HEK293T (cell line): Measurements from ENCODE around the gene CRYL1.
A peak's percentile ranks its signal among the peaks of the same experiment; 100 is the strongest.

Source experiments
- CTCF ChIA-PET: fragments of 350-600 bp; formaldehyde crosslinking; extraction: SDS; loops from one replicate; lab custom pipeline; 2021; ENCODE audit warnings: antibody characterized with exemption, inconsistent platforms; lab: Yijun Ruan, JAX
- POLR2A ChIA-PET: fragments of 350-600 bp; formaldehyde crosslinking; extraction: SDS; loops from one replicate; lab custom pipeline; 2020; ENCODE audit warnings: antibody characterized with exemption, inconsistent platforms; lab: Yijun Ruan, JAX
- DNase-seq: peaks from one replicate; pipeline ENCODE4 v3.0.0; 2012; ENCODE audit warnings: mixed read lengths; ENCODE audit errors: extremely low spot score
- ARNT ChIP-seq: fragments of 450-650 bp; IDR thresholded peaks from 2 replicates; pipeline ENCODE4 v1.6.1; 2017; ENCODE audit warnings: mild to moderate bottlenecking
- BHLHE40 ChIP-seq: fragments of 450-650 bp; IDR thresholded peaks from 2 replicates; pipeline ENCODE4 v1.6.1; 2016; ENCODE audit warnings: mild to moderate bottlenecking, moderate library complexity, borderline replicate concordance
- CTBP1 ChIP-seq: fragments of 450-650 bp; IDR thresholded peaks from 2 replicates; pipeline ENCODE4 v1.6.1; 2016; ENCODE audit warnings: borderline replicate concordance
- ELF4 ChIP-seq: fragments of 450-650 bp; IDR thresholded peaks from 2 replicates; pipeline ENCODE4 v1.6.1; 2017; ENCODE audit warnings: antibody characterized with exemption
- FOXA1 ChIP-seq: fragments of 450-650 bp; IDR thresholded peaks from 2 replicates; pipeline ENCODE4 v1.6.1; 2016; ENCODE audit warnings: mild to moderate bottlenecking
- FOXK2 ChIP-seq: fragments of 450-650 bp; IDR thresholded peaks from 2 replicates; pipeline ENCODE4 v1.6.1; 2016; ENCODE audit warnings: mild to moderate bottlenecking
- FOXM1 ChIP-seq: fragments of 450-650 bp; IDR thresholded peaks from 2 replicates; pipeline ENCODE4 v1.6.1; 2017; ENCODE audit warnings: mild to moderate bottlenecking, borderline replicate concordance
- HDGF ChIP-seq: fragments of 450-650 bp; IDR thresholded peaks from 2 replicates; pipeline ENCODE4 v1.6.1; 2017; ENCODE audit warnings: antibody characterized with exemption, borderline replicate concordance
- L3MBTL2 ChIP-seq: fragments of 450-650 bp; conservative IDR thresholded peaks from 2 replicates; pipeline ENCODE4 v1.6.1; 2016; ENCODE audit warnings: mild to moderate bottlenecking
- LEF1 ChIP-seq: fragments of 450-650 bp; IDR thresholded peaks from 2 replicates; pipeline ENCODE4 v1.6.1; 2017; ENCODE audit warnings: mild to moderate bottlenecking, borderline replicate concordance
- NFRKB ChIP-seq: fragments of 450-650 bp; IDR thresholded peaks from 2 replicates; pipeline ENCODE4 v1.6.1; 2016; ENCODE audit warnings: mild to moderate bottlenecking, moderate library complexity
- SP1 ChIP-seq: fragments of 450-650 bp; IDR thresholded peaks from 2 replicates; pipeline ENCODE4 v1.6.1; 2017
- SUZ12 ChIP-seq: fragments of 450-650 bp; IDR thresholded peaks from 2 replicates; pipeline ENCODE4 v1.6.1; 2016; ENCODE audit warnings: mild to moderate bottlenecking
- TARDBP ChIP-seq: fragments of 450-650 bp; IDR thresholded peaks from 2 replicates; pipeline ENCODE4 v1.6.1; 2016
- ZNF384 ChIP-seq: fragments of 450-650 bp; IDR thresholded peaks from 2 replicates; pipeline ENCODE4 v1.6.1; 2016
- TF ChIP-seq, protein P1 (sequence below): fragments of 450-650 bp; IDR thresholded peaks from 2 replicates; pipeline ENCODE4 v1.6.1; 2016

Gene CRYL1

DNA sequence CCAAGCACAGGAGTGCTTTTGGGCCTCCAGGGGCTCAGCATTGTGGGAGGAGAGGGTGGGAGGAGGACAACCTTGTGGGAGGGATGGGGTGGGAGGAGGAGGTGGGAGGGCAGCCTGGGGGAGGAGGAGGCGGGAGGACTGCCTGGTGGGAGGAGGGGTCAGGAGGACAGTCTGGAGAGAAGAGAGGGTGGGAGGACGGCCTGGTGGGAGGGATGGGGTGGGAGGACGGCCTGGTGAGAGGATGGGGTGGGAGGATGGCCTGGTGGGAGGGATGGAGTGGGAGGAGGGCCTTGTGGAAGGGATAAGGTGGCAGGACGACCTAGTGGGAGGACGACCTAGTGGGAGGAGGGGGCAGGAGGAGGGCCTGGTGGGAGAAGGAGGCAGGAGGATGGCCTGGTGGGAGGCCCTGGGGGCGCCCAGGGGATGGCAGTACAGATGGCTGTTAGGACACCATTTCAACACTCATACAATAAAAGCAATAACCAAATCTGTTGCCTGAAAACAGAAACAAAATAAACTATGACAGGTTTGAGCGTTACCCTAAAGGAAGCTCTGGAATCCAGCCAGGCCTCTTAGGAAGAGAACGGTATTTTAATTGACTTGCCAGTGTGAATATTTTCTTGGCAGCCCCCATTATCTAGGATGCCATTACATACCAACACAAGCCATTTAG, 63.7 kb downstream of the CRYL1 start:
- CTCF ChIA-PET, result interaction anchor here (0.7 to 0.9 kb wide), 2 partner anchors 9 to 267 kb away, joined by 3 to 6 read pairs; no protein-coding TSS in a partner anchor
- no peak for DNase-seq
- POLR2A ChIA-PET, result no interaction called here
- TF ChIP-seq BHLHE40 (no peak), CTBP1 (no peak), TARDBP (no peak), L3MBTL2 (no peak), ARNT (no peak)
- TF ChIP-seq, protein P1, sequence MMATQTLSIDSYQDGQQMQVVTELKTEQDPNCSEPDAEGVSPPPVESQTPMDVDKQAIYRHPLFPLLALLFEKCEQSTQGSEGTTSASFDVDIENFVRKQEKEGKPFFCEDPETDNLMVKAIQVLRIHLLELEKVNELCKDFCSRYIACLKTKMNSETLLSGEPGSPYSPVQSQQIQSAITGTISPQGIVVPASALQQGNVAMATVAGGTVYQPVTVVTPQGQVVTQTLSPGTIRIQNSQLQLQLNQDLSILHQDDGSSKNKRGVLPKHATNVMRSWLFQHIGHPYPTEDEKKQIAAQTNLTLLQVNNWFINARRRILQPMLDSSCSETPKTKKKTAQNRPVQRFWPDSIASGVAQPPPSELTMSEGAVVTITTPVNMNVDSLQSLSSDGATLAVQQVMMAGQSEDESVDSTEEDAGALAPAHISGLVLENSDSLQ, result no peak

DNA sequence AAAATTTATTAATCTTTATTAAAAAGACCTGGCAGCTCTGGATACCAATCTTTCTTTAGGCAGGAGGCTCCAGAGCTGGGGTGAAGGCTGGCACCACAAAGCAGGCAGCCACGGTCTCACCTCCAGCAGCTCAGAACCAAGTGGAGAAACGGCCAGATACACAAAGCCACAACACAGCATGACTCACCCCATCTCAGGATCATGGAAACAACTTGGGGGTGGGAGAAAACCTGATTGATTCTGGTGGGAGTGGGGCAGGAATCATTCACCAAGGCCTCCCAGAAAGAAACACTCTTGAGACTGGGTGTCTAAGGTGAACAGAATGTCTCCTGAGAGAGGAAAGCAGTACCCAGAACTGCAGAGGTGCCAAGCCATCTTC, 64.2 kb downstream of the CRYL1 start:
- no peak for TF ChIP-seq SUZ12
- TF ChIP-seq CTBP1, result no peak
- no peak for TF ChIP-seq ELF4
- no peak for TF ChIP-seq L3MBTL2
- TF ChIP-seq ARNT, result no peak
- no peak for TF ChIP-seq HDGF
- no peak for TF ChIP-seq LEF1
- no peak for TF ChIP-seq FOXA1
- no peak for TF ChIP-seq NFRKB
- no peak for TF ChIP-seq FOXM1
- no peak for TF ChIP-seq TARDBP
- no peak for TF ChIP-seq SP1
- TF ChIP-seq, protein P1, result no peak
- CTCF ChIA-PET, result interaction anchor here (0.7 to 0.9 kb wide), 2 partner anchors 9 to 267 kb away, joined by 3 to 6 read pairs; no protein-coding TSS in a partner anchor
- POLR2A ChIA-PET, result no interaction called here
- no peak for DNase-seq

DNA sequence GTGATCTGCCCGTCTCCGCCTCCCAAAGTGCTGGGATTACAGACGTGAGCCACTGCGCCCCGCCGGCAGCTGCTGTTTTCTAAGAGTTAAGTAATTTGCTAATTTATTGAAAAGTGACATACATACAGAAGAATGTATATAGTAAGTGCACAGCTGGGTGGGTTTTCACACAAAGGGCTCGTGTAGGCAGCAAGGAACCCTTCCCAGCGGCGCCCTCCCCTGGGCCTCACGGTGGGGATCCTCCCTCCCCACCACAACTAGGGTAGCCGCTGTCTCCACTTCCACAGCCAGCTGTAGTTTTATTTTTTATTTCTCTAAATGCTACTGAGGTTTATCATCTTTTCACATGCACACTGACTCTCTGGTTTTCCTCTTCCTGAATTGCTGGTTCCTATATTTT, 64.9 kb downstream of the CRYL1 start:
- no peak for TF ChIP-seq LEF1
- no peak for TF ChIP-seq L3MBTL2
- no peak for TF ChIP-seq CTBP1
- TF ChIP-seq, protein P1, result no peak
- TF ChIP-seq BHLHE40, result no peak
- TF ChIP-seq TARDBP, result no peak
- TF ChIP-seq SUZ12, result no peak
- no peak for TF ChIP-seq HDGF
- TF ChIP-seq NFRKB, result no peak
- TF ChIP-seq FOXM1, result no peak
- TF ChIP-seq ZNF384, result no peak
- TF ChIP-seq FOXA1, result no peak
- TF ChIP-seq FOXK2, result no peak
- no peak for TF ChIP-seq SP1
- TF ChIP-seq ARNT, result no peak
- no peak for TF ChIP-seq ELF4
- ChIA-PET POLR2A (no interaction called here), CTCF (interaction anchor here (0.9 kb wide), 1 partner anchor 10 kb away, joined by 6 read pairs; no protein-coding TSS in a partner anchor)
- DNase-seq, result peak; percentile 10

DNA sequence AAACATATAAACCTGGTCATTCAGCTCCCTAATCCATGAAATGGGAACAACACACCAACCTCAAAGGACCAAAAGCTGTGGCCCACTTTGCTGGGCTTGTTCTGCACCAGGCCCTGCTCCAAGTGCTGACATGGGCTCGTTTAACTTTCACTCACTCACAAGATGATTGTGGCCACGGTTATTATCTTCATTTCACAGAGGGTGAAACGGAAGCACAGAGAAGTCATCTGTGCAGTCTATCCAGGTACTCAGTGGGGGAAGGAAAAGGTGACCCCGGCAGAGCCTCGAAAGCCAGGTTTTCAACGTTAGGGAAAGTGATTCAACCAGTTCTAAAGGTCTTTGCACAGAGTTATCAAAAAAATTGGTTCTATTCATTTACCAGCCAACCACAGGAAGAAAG, 68.0 kb downstream of the CRYL1 start:
- POLR2A ChIA-PET, result no interaction called here
- DNase-seq, result no peak
- TF ChIP-seq NFRKB, result no peak
- CTCF ChIA-PET, result no interaction called here

DNA sequence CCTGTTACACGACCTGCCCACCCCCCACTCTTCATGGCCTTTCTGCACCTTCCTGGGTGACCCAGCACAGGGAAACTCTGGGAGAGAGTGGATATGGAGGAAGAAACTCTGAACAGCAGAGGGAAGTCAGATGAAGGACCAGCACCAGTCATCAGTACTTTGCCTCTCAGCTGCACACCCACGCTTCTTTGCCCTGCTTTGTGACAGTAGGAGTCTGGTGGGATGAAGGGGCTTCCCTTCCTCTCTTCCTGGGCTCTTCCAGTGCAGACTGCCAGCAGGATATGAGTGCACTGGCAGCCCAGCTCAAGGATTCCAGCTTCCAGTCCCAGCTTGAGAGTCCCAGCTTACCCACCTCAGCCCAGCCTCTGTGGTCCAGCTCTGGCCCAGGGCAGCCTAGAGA, 68.9 kb downstream of the CRYL1 start:
- POLR2A ChIA-PET, result no interaction called here
- CTCF ChIA-PET, result no interaction called here
- no peak for TF ChIP-seq ARNT
- TF ChIP-seq FOXA1, result no peak
- no peak for TF ChIP-seq SP1
- TF ChIP-seq FOXK2, result no peak
- TF ChIP-seq NFRKB, result no peak
- TF ChIP-seq L3MBTL2, result no peak
- no peak for TF ChIP-seq ELF4
- no peak for TF ChIP-seq SUZ12
- no peak for TF ChIP-seq FOXM1
- no peak for TF ChIP-seq TARDBP

DNA sequence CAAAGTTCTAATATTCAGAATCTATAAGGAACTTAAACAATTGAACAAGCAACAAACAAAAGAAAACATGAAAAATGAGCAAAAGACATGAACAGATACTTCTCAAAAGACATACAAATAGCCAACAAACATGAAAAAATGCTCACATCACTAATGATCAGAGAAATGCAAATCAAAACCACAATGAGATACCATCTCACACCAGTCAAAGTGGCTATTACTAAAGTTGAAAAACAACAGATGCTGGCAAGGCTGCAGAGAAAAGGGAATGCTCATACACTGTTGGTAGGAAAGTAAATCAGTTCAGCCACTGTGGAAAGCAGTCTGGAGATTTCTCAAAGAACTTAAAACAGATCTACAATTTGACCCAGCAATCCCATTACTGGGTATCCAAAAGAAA, 74.3 kb downstream of the CRYL1 start:
- DNase-seq, result no peak
- ChIA-PET CTCF (no interaction called here), POLR2A (no interaction called here)
- TF ChIP-seq LEF1 (no peak), SUZ12 (no peak), ELF4 (no peak), FOXM1 (no peak)
- TF ChIP-seq, protein P1, result no peak

More for the DNA sequence above, 68.9 kb downstream of the CRYL1 start:
- no peak for DNase-seq
